ENCODE results near the gene UXS1.

DNA sequence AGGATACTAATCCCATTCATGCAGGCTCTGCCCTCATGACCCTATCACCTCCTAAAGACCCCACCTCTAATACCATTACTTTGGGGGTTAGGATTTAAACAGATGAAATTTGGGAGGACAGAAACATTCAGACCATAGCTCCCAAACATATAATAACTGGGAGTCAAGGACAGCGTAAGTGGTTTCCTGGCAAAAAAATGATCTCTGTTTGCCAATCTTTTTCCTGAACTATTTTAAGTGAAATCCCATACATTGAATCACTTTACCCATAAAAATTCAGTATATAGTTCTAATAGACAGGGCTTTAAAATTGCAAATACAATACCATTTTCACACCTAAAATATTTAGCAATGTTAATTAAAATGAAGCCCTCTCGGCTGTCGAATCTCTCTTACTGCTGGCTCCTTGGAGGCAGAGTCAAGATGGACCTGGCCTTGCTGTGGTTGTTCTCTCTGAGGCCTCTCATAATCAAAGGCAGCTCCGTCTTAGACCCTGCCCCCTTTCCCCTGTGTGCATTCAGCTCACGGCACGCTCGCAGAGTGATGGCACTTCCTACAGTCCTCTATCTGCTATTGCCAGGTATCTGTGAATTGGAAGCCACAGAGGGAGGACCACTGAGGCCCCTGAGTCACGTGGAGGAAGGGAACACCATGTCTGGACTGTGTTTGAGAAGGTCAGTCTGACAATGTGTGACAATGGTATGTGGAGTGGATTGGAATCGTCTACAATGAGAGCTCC lies 132.3 kb downstream of the UXS1 start:
- TF ChIP-seq, protein P1, sequence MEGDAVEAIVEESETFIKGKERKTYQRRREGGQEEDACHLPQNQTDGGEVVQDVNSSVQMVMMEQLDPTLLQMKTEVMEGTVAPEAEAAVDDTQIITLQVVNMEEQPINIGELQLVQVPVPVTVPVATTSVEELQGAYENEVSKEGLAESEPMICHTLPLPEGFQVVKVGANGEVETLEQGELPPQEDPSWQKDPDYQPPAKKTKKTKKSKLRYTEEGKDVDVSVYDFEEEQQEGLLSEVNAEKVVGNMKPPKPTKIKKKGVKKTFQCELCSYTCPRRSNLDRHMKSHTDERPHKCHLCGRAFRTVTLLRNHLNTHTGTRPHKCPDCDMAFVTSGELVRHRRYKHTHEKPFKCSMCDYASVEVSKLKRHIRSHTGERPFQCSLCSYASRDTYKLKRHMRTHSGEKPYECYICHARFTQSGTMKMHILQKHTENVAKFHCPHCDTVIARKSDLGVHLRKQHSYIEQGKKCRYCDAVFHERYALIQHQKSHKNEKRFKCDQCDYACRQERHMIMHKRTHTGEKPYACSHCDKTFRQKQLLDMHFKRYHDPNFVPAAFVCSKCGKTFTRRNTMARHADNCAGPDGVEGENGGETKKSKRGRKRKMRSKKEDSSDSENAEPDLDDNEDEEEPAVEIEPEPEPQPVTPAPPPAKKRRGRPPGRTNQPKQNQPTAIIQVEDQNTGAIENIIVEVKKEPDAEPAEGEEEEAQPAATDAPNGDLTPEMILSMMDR (conservative IDR thresholded peaks at IDR 0.05; ENCODE audit: low read depth, low read length), result no peak
- TF ChIP-seq EZH2 (IDR thresholded peaks at IDR 0.05; ENCODE audit: low read length, unreplicated experiment), result no peak
- TF ChIP-seq EZH2phosphoT487 (IDR thresholded peaks at IDR 0.05; ENCODE audit: borderline replicate concordance, low read length), result no peak
